ENCODE results near the gene ZNF3.

DNA sequence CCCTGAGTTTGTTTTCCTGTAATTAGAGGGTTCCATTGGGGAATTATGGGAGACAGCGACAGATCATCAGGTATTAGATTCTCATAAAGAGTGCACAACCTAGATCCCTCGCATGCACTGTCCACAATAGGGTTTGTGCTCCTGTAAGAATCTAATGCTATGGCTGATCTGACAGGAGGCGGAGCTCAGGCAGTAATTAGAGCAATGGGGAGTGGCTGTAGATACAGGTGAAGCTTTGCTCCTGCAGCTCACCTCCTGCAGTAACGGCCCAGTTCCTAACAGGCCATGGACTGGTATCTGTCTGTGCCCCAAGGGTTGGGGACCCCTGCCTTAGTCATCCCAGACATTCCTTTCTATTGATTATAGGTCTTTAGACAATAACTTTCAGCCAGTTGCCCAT, 32.8 kb downstream of the ZNF3 start:
- TF ChIP-seq, protein P1, sequence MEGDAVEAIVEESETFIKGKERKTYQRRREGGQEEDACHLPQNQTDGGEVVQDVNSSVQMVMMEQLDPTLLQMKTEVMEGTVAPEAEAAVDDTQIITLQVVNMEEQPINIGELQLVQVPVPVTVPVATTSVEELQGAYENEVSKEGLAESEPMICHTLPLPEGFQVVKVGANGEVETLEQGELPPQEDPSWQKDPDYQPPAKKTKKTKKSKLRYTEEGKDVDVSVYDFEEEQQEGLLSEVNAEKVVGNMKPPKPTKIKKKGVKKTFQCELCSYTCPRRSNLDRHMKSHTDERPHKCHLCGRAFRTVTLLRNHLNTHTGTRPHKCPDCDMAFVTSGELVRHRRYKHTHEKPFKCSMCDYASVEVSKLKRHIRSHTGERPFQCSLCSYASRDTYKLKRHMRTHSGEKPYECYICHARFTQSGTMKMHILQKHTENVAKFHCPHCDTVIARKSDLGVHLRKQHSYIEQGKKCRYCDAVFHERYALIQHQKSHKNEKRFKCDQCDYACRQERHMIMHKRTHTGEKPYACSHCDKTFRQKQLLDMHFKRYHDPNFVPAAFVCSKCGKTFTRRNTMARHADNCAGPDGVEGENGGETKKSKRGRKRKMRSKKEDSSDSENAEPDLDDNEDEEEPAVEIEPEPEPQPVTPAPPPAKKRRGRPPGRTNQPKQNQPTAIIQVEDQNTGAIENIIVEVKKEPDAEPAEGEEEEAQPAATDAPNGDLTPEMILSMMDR (IDR thresholded peaks at IDR 0.05; ENCODE audit: low read depth, low read length, poor library complexity, severe bottlenecking), result no peak
- no peak for TF ChIP-seq EZH2phosphoT487 (IDR thresholded peaks at IDR 0.05; ENCODE audit: borderline replicate concordance, low read length)
